COLO829 (cell line): ENCODE results near the gene ZNF71.
"Not testable (repeated sequence)": the region's sequence is repeated elsewhere in the genome, so short reads cannot be mapped to it uniquely, and the experiment has no call there.

ENCODE experiments used
- DNase-seq: peaks from one replicate; pipeline ENCODE4 v3.0.0; 2012; ENCODE audit warnings: low spot score

The ZNF71 gene

GRCh38 chr19:56623006-56623405 lies 27.9 kb downstream of the ZNF71 start:
- no peak for DNase-seq

GRCh38 chr19:56625708-56626107 lies 30.6 kb downstream of the ZNF71 start:
- DNase-seq, result no peak

- DNase-seq, result no peak
These were observed 37.9 kb downstream of the ZNF71 start for GRCh38 chr19:56633021-56633420.

- peak; percentile 76 for DNase-seq
These were observed 43.0 kb downstream of the ZNF71 start for GRCh38 chr19:56637976-56638555.

- no peak for DNase-seq
These were observed 44.1 kb downstream of the ZNF71 start for GRCh38 chr19:56639217-56639616.

GRCh38 chr19:56642711-56643459 lies 47.8 kb downstream of the ZNF71 start, which contains the start of gene SMIM17:
TSS of gene SMIM17 (plus strand) at chr19:56643159. CDS start at chr19:56645668, 2,509 bp downstream.
- DNase-seq, result no peak

GRCh38 chr19:56643460-56643955 lies 48.4 kb downstream of the ZNF71 start:
- no peak for DNase-seq

- no peak for DNase-seq
These were observed 59.0 kb downstream of the ZNF71 start for GRCh38 chr19:56654151-56654550.

GRCh38 chr19:56660381-56661107 lies 65.4 kb downstream of the ZNF71 start:
- no peak for DNase-seq

GRCh38 chr19:56661248-56661647 lies 66.1 kb downstream of the ZNF71 start:
- DNase-seq, result no peak

GRCh38 chr19:56663931-56664500 lies 68.9 kb downstream of the ZNF71 start:
- DNase-seq, result no peak

- no peak for DNase-seq
These were observed 69.4 kb downstream of the ZNF71 start for GRCh38 chr19:56664511-56664910.

- DNase-seq, result no peak
These were observed 72.3 kb downstream of the ZNF71 start for GRCh38 chr19:56667311-56667870.

- no peak for DNase-seq
These were observed 73.6 kb downstream of the ZNF71 start for GRCh38 chr19:56668676-56669075.

- DNase-seq, result no peak
These were observed 75.4 kb downstream of the ZNF71 start for GRCh38 chr19:56670401-56670960.

GRCh38 chr19:56670961-56671612 lies 76.0 kb downstream of the ZNF71 start:
- no peak for DNase-seq

GRCh38 chr19:56671613-56671994 lies 76.5 kb downstream of the ZNF71 start, which contains the start of gene ZNF835:
TSS of gene ZNF835 (minus strand) at chr19:56671757. CDS start at chr19:56665198, 6,559 bp downstream.
- DNase-seq, result no peak

GRCh38 chr19:56672610-56673009 lies 77.5 kb downstream of the ZNF71 start:
- not testable (repeated sequence) for DNase-seq
